Esophagus muscularis mucosa (tissue), 4 donors: ENCODE results near the gene SEMA7A. TPM values are rescaled to one million over a fixed set of nuclear protein-coding genes. Genes with fewer than 3 reads are reported as not detected.

Experiments used
- DNase-seq: peaks from one replicate; pipeline ENCODE4 v3.0.0-alpha.2; 2017; ENCODE audit errors: extremely low spot score
- H3K27ac ChIP-seq, 4 donors: fragments of 200-600 bp; sonication (generic); replicated peaks in 1 of 4; 1 replicate in 3 of 4; 2 replicates in 1 of 4; pipeline ENCODE4 v1.5.1; 2016 to 2019; ENCODE audit warnings: mild to moderate bottlenecking in 1 of 4
- H3K27me3 ChIP-seq, 4 donors: fragments of 200-600 bp; sonication (generic); one replicate each; pipeline versions ENCODE4 v1.5.1 to v1.6.0; 2016 to 2019
- H3K36me3 ChIP-seq, 4 donors: fragments of 200-600 bp; sonication (generic); one replicate each; pipeline ENCODE4 v1.5.1; 2016 to 2019
- H3K4me1 ChIP-seq, 4 donors: fragments of 200-600 bp; sonication (generic); one replicate each; pipeline ENCODE4 v1.5.1; 2016 to 2019
- H3K4me3 ChIP-seq, 4 donors: fragments of 200-600 bp; sonication (generic); 1 replicate in 2 of 4; 2 replicates in 2 of 4; pipeline ENCODE4 v1.5.1; 2016 to 2019; ENCODE audit warnings: mild to moderate bottlenecking in 4 of 4, moderate library complexity in 1 of 4
- H3K9me3 ChIP-seq, 4 donors: fragments of 200-600 bp; sonication (generic); 1 replicate in 3 of 4; 2 replicates in 1 of 4; pipeline ENCODE4 v1.5.1; 2016 to 2019
- CTCF ChIP-seq, 3 experiments: fragments of 200-600 bp in 2 of 3; fragments of 450-650 bp in 1 of 3; sonication (generic) in 2 of 3; IDR thresholded peaks; one replicate each; pipeline ENCODE4 v1.5.1; 2017 to 2019; ENCODE audit warnings: antibody characterized with exemption in 3 of 3, mild to moderate bottlenecking in 2 of 3, moderate library complexity in 1 of 3
- EP300 ChIP-seq: sonication (generic); formaldehyde crosslinking; IDR thresholded peaks from one replicate; pipeline ENCODE4 v1.6.1; 2017; ENCODE audit warnings: antibody characterized with exemption
- POLR2A ChIP-seq: fragments of 450-650 bp; IDR thresholded peaks from one replicate; pipeline ENCODE4 v1.6.1; 2017; ENCODE audit warnings: antibody characterized with exemption, moderate library complexity, mild to moderate bottlenecking, low read depth
- POLR2AphosphoS5 ChIP-seq, 2 donors: sonication (generic); formaldehyde crosslinking; IDR thresholded peaks; one replicate each; pipeline ENCODE4 v1.6.1; 2017; ENCODE audit warnings: antibody characterized with exemption in 2 of 2
- WGBS: methylation state at CpG from one replicate; pipeline ENCODE4 v1.1.5; 2018; 5-methylcytosine and 5-hydroxymethylcytosine counted together
- intact Hi-C: fragments of 100-400 bp; cut with DNase I; formaldehyde crosslinking; loops from one replicate; pipeline ENCODE4 v1.15.1; 2023
- total RNA-seq, 4 donors: library from RNA; depleted of rRNA; stranded (reverse); fragments of >200 nt; gene quantifications; one replicate each; pipeline versions ENCODE4 v1.1.0 to v1.2.1, GENCODE V29; 2016

SEMA7A gene
- total RNA-seq, 4 donors from 2014 or later: 1.2 to 4.1 (median 2.7) TPM

- no peak overlapping the region for H3K27ac ChIP-seq
- intact Hi-C loops: no loop called here
Observed at GRCh38 chr15:74412159-74412558, 21.6 kb downstream of the SEMA7A start.

GRCh38 chr15:74411686-74412085 lies 22.1 kb downstream of the SEMA7A start:
- intact Hi-C loops: no loop called here

More at GRCh38 chr15:74412159-74412558, 21.6 kb downstream of the SEMA7A start:
- H3K27me3 ChIP-seq: peaks cover 0 to 14% (median 0%) of the 10 kb centered on the region in 4 donors
- H3K4me3 ChIP-seq: no peak overlapping the region
- no peak for DNase-seq
- H3K4me1 ChIP-seq: peaks cover 0 to 4% (median 0%) of the 10 kb centered on the region in 4 donors
- 70% methylated on average over 6 of the region's 6 CpGs for WGBS
- H3K36me3 ChIP-seq: peaks cover 0 to 24% (median 17%) of the 10 kb centered on the region in 4 donors
- H3K9me3 ChIP-seq: no peaks in the 10 kb centered on the region
- no peak for TF ChIP-seq CTCF (IDR thresholded peaks at IDR 0.05)
- no peak for TF ChIP-seq POLR2A
- TF ChIP-seq POLR2AphosphoS5 (IDR thresholded peaks at IDR 0.05): no peak
- no peak for TF ChIP-seq EP300

GRCh38 chr15:74410502-74410901 lies 23.3 kb downstream of the SEMA7A start:
- Histone ChIP-seq H3K36me3 (peaks cover 0 to 21% (median 11%) of the 10 kb centered on the region in 4 donors), H3K4me1 (no peaks in the 10 kb centered on the region), H3K9me3 (no peaks in the 10 kb centered on the region), H3K27me3 (peaks cover 0 to 23% (median 0%) of the 10 kb centered on the region in 4 donors), H3K4me3 (no peak overlapping the region), H3K27ac (no peak overlapping the region)
- no peak for DNase-seq
- no peak for TF ChIP-seq POLR2A
- TF ChIP-seq EP300: no peak
- TF ChIP-seq CTCF (IDR thresholded peaks at IDR 0.05): no peak
- TF ChIP-seq POLR2AphosphoS5 (IDR thresholded peaks at IDR 0.05): no peak
- intact Hi-C loops: no loop called here
- 93% methylated on average over 2 of the region's 18 CpGs for WGBS

More at GRCh38 chr15:74411686-74412085, 22.1 kb downstream of the SEMA7A start:
- peaks cover 0 to 24% (median 17%) of the 10 kb centered on the region in 4 donors for H3K36me3 ChIP-seq
- no peak overlapping the region for H3K27ac ChIP-seq
- H3K27me3 ChIP-seq: peaks cover 0 to 14% (median 0%) of the 10 kb centered on the region in 4 donors
- no peaks in the 10 kb centered on the region for H3K9me3 ChIP-seq
- no peak overlapping the region for H3K4me3 ChIP-seq
- WGBS: 92% methylated on average over 11 of the region's 12 CpGs
- no peak for DNase-seq
- no peak for TF ChIP-seq POLR2AphosphoS5 (IDR thresholded peaks at IDR 0.05)
- TF ChIP-seq CTCF (IDR thresholded peaks at IDR 0.05): no peak
- peaks cover 0 to under 1% (median 0%) of the 10 kb centered on the region in 4 donors for H3K4me1 ChIP-seq

GRCh38 chr15:74409225-74409624 lies 24.5 kb downstream of the SEMA7A start:
- intact Hi-C loops: no loop called here
- 85% methylated on average over 6 of the region's 7 CpGs for WGBS
- H3K36me3 ChIP-seq: peaks cover 0 to 18% (median 8%) of the 10 kb centered on the region in 4 donors
- H3K9me3 ChIP-seq: no peaks in the 10 kb centered on the region
- H3K27ac ChIP-seq: no peak overlapping the region
- H3K27me3 ChIP-seq: peaks cover 0 to 25% (median 0%) of the 10 kb centered on the region in 4 donors
- no peaks in the 10 kb centered on the region for H3K4me1 ChIP-seq
- DNase-seq: no peak
- H3K4me3 ChIP-seq: no peak overlapping the region
- TF ChIP-seq POLR2AphosphoS5 (IDR thresholded peaks at IDR 0.05) (no peak), EP300 (no peak), POLR2A (no peak), CTCF (IDR thresholded peaks at IDR 0.05) (no peak)

GRCh38 chr15:74408815-74409214 lies 24.9 kb downstream of the SEMA7A start:
- Histone ChIP-seq H3K27ac (no peak overlapping the region), H3K27me3 (peaks cover 0 to 25% (median 0%) of the 10 kb centered on the region in 4 donors), H3K4me1 (peaks cover 0 to 3% (median 0%) of the 10 kb centered on the region in 4 donors), H3K4me3 (no peak overlapping the region), H3K9me3 (no peaks in the 10 kb centered on the region), H3K36me3 (peaks cover 0 to 18% (median 8%) of the 10 kb centered on the region in 4 donors)
- no peak for TF ChIP-seq POLR2A
- TF ChIP-seq EP300: no peak
- TF ChIP-seq CTCF (IDR thresholded peaks at IDR 0.05): no peak
- no peak for TF ChIP-seq POLR2AphosphoS5 (IDR thresholded peaks at IDR 0.05)
- DNase-seq: no peak
- 75% methylated on average over 7 of the region's 7 CpGs for WGBS
- intact Hi-C loops: no loop called here
